HG03139 (cell line): ENCODE data around the gene MEF2C.
A peak's percentile ranks its signal among the peaks of the same experiment; 100 is the strongest.
"Not testable (repeated sequence)": the region's sequence is repeated elsewhere in the genome, so short reads cannot be mapped to it uniquely, and the experiment has no call there.

Experiments
- ATAC-seq: cut with Tn5 transposase; IDR thresholded peaks from one replicate; pipeline ENCODE4 v1.9.1; 2021; ENCODE audit not compliant: unreplicated experiment

MEF2C gene

DNA sequence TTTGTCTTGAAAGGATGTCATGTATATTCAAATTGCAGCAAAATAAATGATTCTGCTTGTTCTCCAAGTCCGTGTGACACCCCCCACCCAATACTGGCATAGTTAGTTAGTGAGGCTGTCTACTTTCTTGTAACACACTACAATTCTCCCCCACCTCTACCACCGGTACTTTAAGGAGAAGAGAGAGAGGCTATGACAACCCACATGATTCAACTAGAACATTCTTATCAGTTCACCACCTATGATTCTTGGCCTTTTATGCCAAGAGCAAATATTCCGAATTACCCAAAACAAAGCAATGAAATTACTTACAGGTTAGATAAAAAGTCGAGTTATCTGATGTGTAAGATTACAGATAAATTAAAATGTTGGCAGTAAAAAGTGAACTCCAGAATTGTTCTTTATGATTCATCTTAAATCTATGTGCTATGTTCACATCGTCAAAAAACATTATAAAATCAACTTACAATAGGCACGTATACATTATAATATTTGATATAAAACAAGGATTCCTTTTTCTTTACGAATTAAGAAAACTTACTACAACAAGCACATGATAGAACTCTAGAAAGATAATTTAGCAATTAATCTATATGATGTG, 14.4 kb downstream of the MEF2C start:
- ATAC-seq = no peak

DNA sequence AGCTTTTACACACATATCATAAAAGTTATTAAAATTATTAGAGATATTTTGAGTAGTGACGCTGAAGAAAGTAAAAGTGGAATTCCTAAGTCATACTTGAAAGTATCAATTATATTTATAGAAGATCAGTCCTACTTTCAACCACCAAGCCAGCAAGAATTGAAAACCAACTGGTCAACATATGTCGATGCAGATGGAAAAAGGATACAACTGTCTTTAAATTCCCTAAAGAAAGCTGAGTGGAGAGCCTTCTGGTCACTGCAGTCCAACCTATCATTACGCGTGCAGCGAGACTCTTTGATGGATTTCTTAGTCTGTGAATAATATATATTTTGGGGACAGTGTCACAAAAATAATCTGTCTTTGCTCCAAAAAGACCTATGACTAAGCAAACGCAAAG, 15.3 kb downstream of the MEF2C start:
- ATAC-seq = no peak

DNA sequence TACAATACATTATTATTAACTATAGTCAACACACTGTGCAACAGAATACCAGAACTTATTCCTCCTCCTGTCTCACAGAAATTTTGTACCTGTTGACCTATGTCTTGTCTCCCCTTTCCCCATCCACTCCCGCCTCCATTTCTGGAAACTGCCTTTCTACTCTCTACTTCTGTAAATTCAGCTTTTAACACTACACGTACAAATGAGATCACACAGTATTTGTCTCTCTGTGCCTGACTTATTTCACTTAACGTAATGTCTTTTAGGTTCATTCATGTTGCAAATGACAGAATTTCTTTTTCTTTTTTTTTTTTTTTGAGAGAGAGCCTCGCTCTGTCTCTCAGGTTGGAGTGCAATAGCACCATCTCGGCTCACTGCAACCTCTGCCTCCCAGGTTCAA, 19.5 kb downstream of the MEF2C start:
- ATAC-seq = no peak

DNA sequence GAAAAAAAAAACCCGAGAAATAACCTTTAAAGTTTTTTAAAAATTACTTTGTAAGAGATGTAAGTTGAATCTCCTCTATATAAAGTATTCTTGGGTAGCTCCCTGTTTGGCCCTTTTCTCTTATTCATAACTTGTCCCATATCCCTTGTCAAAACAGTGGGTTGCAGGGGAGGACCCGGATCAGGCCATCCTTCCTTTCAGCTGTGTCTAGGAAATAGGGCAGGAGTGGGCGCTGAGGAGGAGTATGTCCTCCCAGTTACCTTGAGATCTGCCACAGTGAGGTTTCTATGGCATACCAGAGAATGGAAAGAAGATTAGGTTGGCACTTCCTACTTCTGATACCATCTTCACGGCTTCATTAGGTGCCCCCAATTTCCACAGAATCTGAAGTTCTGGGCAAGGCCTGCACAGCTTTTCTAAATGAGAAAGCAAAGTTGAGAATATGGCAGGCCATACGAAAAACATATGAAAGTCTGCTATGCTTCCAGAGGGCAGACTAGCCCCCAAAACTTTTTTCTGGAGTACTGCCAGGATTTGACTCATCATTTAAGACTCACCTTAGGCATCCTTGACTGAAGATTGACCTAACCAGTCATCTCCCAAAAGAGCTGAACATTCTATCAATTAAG, 20.3 kb downstream of the MEF2C start:
- ATAC-seq = no peak

DNA sequence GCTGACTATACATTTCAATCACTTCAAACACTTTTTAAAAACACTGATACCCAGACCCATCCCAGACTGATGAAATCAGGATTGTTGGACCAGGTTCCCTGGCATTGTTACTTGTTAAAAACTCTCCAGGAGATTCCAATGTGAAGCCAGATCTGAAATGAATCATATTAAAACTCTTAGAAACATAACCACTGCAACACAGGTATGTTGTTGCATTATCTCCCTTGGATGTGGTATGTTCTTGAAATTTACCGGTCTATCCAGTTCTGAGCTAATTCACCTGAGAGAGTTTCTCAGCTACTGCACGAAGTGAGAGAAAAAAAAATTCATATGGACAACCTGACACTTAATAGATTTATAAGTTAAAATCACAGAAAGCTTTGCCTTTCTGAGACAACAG, 21.8 kb downstream of the MEF2C start:
- no peak for ATAC-seq

DNA sequence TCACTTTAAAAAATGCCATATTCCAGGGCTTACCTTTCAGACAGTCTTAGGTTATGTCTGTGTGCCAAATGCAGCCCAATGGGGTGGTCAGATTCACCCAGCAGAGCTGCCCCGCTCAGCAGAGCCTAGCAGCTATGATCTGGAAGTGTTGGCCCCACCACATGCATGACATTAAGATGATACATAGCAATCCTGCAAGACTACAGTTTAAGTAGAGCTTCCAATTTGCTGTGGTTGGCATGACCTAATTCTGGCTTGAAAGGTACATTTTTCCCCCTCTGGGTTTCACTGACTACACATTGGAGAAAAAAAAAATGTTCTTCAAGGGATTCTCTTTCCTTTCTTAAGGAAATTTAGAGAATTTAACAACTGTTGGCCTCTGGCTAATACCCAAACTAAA, 22.5 kb downstream of the MEF2C start:
- no peak for ATAC-seq

DNA sequence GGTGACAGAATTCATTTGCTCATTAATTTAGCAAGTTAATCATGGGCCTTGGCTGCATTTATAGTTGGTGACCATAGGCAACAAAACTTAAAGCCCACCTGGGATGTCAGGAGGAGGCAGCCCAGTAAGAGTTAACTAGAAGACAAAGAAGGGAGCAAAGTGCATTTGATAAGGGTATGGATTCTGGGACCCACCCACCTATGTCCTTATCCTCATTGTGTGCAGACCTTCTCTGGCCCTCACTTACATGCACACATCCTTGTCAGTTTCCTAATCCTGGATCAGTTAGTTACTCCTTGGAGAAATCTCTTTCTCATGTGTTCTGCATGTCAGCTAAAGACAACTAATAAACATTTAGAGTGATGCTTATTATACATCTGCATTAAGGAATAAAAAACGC, 24.6 kb downstream of the MEF2C start:
- no peak for ATAC-seq

DNA sequence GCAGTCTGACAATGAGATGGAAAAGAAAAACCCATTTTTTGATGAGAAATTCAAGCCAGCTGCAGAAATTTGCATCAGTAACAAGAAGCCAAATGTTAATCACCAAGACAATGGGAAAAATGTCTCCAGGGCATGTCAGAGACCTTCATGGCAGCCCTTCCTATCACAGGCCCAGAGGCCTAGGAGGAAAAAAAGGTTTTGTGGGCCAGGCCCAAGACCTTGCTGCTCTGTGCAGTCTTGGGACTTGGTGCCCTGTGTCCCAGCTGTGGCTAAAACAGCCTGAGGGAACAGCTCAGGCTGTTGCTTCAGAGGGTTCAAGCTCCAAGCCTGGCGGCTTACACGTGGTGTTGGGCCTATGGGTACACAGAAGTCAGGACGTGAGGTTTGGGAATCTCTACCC, 26.6 kb downstream of the MEF2C start:
- not testable (repeated sequence) for ATAC-seq

DNA sequence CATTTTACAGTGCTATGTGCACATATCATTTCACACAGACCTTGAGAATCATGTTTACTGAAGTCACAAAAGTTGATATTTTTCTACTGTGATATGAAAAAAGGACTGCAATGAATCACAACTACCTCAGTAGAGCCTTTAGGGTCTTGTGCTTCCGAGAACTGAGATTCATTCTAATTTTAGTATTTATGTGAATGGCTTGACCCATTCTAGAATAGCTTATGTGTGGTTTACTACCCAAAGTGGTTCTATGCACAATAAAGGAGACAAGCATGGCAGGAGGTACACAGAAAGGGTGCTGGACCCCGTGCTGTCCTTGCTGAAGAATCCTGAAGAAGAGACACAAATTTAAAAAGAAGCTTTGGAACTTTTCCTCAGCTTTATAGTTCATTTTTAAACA, 28.2 kb downstream of the MEF2C start:
- no peak for ATAC-seq

DNA sequence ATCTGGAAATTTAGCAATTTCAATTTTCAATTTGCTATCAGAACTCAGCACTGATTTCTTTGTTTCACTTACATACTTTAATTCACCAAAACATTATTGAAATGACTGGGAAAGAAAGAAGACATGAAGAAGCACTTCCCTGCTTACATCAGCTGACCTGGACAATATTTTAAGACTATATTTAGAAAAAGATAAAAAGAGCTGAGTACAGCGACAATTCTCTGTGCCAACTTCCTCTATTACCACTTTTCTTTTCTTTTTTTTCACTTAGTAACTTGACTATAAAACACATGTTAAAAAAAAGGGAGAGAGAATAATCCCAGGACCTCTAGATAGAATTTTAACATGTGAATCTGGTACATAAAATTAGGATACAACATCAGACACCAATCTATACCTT, 35.6 kb downstream of the MEF2C start:
- no peak for ATAC-seq

DNA sequence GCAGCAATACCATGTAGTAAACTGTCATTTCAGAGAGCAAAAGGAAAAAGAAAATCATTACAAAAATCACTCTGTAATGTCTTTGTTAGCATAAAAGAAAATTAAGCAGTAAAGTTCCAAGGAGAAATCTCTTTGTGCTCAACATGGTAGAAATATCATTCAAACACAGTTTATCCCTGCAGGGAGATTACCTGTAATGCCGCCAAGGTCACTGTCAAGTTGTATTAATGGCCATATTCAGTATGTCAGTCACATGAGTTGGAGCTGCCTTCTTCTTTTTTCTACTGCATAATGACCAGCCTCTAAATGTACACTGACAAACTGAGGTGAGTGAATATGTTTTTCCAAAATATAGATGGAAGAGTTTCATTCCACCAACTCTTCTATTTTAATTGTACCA, 36.5 kb downstream of the MEF2C start:
- ATAC-seq = no peak

DNA sequence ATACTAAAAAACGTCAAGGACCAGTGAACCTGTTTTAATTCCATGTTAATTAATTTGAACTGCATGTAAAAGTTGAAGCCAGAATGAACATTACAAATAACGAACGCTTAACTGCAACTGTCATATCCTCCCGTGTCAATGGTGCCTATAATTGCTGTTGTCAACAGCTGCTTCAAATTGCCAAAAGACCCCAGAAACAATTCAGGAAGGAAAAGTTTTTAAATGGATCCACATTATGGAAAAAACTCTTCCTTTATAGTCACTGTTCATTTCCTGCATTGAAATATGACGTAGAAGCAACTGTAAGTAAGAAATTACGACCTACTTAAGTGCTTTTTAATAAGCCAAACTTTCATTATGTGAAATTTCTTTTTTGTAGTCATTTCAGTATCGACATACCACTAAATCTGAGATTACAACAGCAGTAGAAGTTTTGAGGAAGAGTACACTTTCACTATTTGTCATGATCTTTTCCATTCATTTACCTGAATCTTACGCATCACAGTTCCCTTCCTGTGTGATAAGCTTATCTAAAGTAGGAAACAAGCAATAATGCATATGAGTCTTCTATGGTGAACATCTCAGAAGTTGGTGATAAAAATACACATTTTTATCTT, 37.8 kb downstream of the MEF2C start:
- ATAC-seq = peak; percentile 61

DNA sequence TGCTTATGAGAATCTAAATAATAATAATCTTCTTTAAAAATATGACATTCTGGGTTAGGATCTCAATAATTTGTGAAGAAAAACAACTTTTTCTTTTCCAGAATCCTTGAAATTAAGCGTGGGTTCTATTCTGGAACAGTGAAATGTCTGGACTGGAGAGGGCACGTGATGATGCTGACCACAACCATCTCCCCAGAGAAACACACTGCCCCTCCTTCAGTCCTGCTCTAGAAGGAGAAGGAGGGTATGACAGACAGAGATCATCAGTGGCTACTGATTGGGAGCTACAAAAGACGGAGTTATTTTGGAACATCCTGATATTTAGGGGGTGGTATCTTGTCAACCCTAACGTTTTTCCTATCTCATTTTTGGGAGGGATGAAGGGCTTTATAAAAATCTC, 40.2 kb downstream of the MEF2C start:
- no peak for ATAC-seq

DNA sequence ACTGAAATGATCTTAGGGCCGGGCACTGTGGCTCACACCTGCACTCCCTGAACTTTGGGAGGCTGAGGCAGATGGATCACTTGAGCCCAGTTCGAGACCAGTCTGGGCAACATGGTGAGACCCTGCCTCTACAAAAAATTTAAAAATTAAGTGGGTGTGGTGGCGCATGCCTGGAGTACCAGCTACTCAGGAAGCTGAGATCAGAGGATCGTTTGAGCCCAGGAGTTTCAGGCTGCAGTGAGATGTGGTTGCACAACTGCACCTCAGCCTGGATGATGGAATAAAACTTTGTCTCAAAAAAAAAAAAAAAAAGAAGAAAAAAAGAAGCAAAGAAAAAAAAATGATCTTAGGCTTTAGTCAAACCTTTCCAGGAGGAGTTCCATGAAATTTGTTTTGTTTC, 41.8 kb downstream of the MEF2C start:
- no peak for ATAC-seq

DNA sequence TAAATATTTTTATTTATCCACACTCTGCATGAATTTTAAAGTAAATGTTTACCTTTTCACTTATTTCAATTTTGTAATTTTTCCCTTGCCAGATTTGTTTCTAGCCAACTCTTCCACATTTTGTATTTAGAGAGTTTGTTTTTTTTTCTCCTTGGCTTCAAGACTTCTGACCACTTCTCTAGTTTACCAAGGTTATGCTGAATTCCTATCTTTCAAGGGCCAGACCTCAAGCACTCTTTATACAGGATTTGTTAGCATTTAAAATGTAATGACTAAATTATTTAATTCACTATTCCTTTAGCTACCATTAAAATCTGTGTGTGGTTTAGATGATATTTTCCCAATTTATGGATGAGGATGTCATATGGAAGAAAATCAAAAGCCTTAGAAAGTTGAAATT, 42.5 kb downstream of the MEF2C start:
- ATAC-seq = no peak

DNA sequence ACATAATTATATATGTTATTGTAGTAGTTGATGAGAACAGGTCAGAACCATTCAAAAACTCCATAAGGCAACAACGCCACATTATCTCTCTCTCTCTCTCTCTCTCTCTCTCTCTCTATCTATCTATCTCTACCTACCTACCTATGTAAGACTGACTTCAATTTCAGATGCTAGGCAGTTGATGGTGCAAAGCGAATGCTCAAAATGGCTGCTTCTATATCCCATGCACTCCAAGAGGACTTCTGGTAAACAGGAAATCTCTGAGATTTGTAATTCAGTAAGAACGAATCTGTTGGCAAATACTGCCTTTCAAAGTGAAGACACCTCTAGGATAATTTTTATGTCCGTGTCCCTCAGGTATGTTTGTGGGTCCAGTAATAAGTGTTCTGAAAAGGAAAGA, 43.7 kb downstream of the MEF2C start:
- no peak for ATAC-seq

DNA sequence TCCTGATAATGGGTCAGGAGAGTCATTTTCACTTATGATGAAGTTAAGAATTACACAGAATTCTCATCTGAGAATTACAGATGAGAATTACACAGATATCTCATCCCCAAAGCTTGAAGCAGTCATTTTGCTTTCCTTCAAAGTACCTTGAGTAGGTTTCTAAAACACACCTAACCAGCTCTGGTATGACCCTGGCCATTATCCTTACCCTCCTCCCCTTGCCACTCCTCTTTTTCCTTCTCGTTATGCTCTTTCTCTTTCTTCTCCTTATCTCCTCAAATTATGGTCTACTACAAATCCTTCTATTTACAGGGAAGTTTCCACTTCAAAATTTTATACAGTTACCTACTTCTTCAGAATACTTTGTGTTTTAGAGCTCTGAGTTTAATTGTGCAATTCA, 44.5 kb downstream of the MEF2C start:
- ATAC-seq = no peak

DNA sequence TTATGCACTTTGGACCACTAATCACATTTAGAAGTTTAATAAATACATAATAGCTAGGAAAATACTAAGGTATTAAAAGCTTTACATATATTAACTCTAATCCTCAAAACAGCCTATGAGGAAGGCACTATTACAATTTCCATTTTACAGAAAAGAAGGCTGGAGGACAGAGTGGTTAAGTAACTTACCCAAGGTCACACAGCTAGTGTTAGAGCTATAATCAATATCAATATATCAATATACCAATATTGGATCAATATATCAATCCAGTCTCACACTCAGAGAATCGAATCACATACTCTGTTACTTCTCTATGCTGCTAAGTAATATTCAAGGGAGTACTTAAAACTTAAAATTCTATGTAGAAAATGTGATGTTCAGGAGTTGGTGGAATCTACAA, 45.2 kb downstream of the MEF2C start:
- ATAC-seq = no peak

DNA sequence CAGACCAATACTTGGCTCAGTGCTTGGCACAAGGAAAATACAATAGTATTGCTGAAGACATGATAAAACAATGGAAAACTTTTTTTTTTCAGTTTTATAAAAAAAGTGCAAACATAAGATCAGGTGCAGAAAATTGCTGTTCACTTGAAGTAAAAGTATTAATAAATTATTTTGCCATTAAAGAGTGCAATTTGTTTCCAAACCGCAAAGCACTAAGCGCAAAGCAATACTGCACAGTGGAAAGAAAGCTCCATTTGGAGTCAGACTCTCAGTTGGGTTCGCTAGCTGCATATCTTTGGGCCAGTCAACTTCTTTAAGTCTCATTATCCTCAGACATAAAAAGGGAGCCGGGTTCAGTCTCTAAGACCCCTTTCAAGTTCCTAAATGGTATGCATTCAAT, 45.8 kb downstream of the MEF2C start:
- ATAC-seq = no peak

DNA sequence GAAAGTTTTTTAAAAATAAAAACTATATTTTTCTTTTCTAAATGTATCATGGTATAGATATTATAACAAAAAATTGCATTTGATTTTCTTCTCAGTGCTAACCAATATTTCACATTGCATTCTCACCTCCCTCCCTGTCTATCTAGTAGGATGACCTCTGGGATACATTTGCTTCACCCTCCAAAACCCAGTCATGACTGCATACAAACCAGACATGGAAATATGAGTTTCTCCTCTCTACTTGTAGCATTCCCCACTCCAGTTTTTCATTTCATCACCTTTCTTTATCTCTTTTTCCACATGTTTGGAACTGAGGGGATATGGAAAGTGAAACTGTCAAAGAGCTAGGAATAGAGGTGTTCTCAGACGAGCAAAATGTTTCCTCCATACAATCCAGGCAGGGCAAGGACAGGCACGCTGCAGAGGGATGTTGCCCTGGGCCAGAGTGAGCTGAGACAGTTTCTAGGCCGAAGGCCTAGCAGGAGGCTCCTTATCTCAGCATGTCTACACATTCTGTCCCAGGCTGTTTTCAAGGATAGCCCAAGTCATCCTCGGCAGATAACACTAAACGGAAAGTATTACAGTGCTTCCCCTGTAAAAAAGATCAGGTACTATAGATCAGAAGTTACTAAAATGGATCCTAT, 46.7 kb downstream of the MEF2C start:
- ATAC-seq = no peak

DNA sequence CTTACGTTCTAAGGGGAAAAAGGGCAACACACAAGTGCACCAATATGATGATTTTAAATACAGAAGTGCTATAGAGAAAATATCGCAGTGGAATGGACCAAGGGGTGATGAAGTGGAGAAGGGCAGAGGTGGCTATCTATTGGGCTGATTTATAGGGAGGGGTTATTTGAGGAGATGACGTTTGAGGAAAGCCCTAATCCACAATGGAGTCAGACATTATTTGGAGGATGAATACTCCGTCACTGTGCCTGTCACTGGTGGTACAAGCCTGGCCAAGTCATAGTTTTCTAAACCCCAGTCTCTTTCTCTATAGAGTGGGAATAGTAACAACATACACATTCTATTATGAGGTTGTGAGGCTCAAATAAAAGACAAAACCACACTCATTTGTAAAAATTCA, 48.5 kb downstream of the MEF2C start:
- no peak for ATAC-seq

DNA sequence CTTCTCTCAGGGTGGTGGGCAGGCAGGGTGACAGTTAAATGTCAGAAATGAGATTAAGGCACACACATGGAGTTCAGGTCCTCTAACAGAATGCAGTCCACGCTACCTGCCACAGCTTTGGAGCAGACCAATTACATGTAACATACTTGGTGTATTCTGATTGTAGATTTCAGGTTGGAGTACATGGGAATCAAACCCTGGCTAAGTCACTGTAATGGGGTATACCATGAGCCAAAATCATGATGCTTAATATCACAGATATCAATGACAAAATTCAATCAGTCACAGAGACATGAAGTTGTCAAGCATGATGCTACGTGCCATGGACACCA, 48.9 kb downstream of the MEF2C start:
- ATAC-seq = no peak
